ENCODE measurements around the gene HIBADH. TPM values are rescaled to one million over a fixed set of nuclear protein-coding genes. Genes with fewer than 3 reads are reported as not detected.

The HIBADH gene
- total and polyA plus RNA-seq, 2 of the 4 experiments (the other 2 are of a cell fraction): 36.6 to 52.5 TPM

GRCh38 chr7:27640884-27641574 is 21.7 kb downstream of the HIBADH start (continued):
- TF ChIP-seq MAFK (IDR thresholded peaks at IDR 0.05; ENCODE audit: low read depth, low read length): no peak

GRCh38 chr7:27639851-27640250 is 22.8 kb downstream of the HIBADH start:
- Histone ChIP-seq H2BK5ac (ENCODE audit: low read depth, low read length, poor library complexity, severe bottlenecking) (no peak overlapping the region), H2AK5ac (ENCODE audit: low read depth, low read length) (no peak overlapping the region), H3K56ac (ENCODE audit: extremely low read depth, insufficient read depth, low read length) (no peak overlapping the region), H3K4me3 (ENCODE audit: insufficient read depth, low read depth, low read length) (no peak overlapping the region), H3K4me1 (ENCODE audit: control insufficient read depth, insufficient read depth, low read length) (peaks cover 3% of the 10 kb centered on the region), H4K91ac (ENCODE audit: insufficient read depth, low read depth, low read length) (no peak overlapping the region), H3K9me1 (ENCODE audit: insufficient read depth, low read length) (peaks cover 3% of the 10 kb centered on the region; the same call in 1 of the 2 replicates), H3K36me3 (ENCODE audit: control insufficient read depth, insufficient read depth, low read length) (0 out of 2 replicates have a peak, but pooled peaks cover 2% of the 10 kb centered on the region), H3K4me2 (ENCODE audit: low read depth, low read length) (no peak overlapping the region), H3K4ac (ENCODE audit: low read depth, low read length) (no peak overlapping the region), H2AFZ (replicated peaks; ENCODE audit: low read length, poor library complexity) (no peak overlapping the region), H3K14ac (replicated peaks; ENCODE audit: low read depth, low read length) (no peak overlapping the region), H2BK20ac (ENCODE audit: low read depth, low read length) (no peak overlapping the region), H3K27me3 (ENCODE audit: control insufficient read depth, insufficient read depth, low read length) (no peaks in the 10 kb centered on the region), H4K8ac (ENCODE audit: low read depth in 2 of 2, low read length in 2 of 2) (no peak overlapping the region), H3K9me3 (ENCODE audit: control insufficient read depth, insufficient read depth, low read length) (no peaks in the 10 kb centered on the region), H3K18ac (ENCODE audit: low read depth, low read length) (no peak overlapping the region), H2AK9ac (replicated peaks; ENCODE audit: low read depth, low read length, poor library complexity) (no peak overlapping the region), H2BK120ac (ENCODE audit: low read depth, low read length) (no peak overlapping the region), H4K5ac (ENCODE audit: low read depth, low read length) (no peak overlapping the region), H3K27ac (ENCODE audit: insufficient read depth, low read length) (no peak overlapping the region), H2BK15ac (ENCODE audit: low read depth, low read length) (no peak overlapping the region), H3K23ac (ENCODE audit: low read depth, low read length) (no peak overlapping the region), H3K79me1 (ENCODE audit: low read depth in 1 of 2, low read length in 2 of 2) (peaks cover 15 to 23% of the 10 kb centered on the region in 2 experiments; a peak in 2 of 4 replicates), H4K20me1 (ENCODE audit: insufficient read depth, low read length) (no peaks in the 10 kb centered on the region), H3K9ac (ENCODE audit: low read depth, low read length) (no peak overlapping the region)
- intact Hi-C loops (cut with micrococcal nuclease) (no loop called here), dilution Hi-C loops (cut with HindIII; ENCODE audit: low sequenced_read_pairs, unreplicated experiment) (no loop called here), in situ Hi-C loops (cut with MboI; ENCODE audit: low sequenced_read_pairs) (no loop called here)
- ChIA-PET POLR2A (ENCODE audit: unreplicated experiment) (no interaction called here), CTCF (interaction anchor here (0.6 kb wide), 1 partner anchor 35 kb away, joined by 3 read pairs; no protein-coding TSS in a partner anchor)
- TF ChIP-seq FOS (IDR thresholded peaks at IDR 0.05; ENCODE audit: low read depth, low read length): no peak
- TF ChIP-seq NFE2L2 (IDR thresholded peaks at IDR 0.05; ENCODE audit: low read depth, low read length): no peak
- TF ChIP-seq MAFK (IDR thresholded peaks at IDR 0.05; ENCODE audit: low read depth, low read length): no peak
- no peak for TF ChIP-seq CTCF (conservative IDR thresholded peaks at IDR 0.05; ENCODE audit: low read depth, low read length)
- TF ChIP-seq CEBPB (IDR thresholded peaks at IDR 0.05; ENCODE audit: low read depth, low read length): no peak
- TF ChIP-seq POLR2A (IDR thresholded peaks at IDR 0.05; ENCODE audit: low read depth, low read length): no peak
- TF ChIP-seq MXI1 (IDR thresholded peaks at IDR 0.05; ENCODE audit: borderline replicate concordance, low read depth, low read length): no peak
- no peak for TF ChIP-seq CHD1 (IDR thresholded peaks at IDR 0.05; ENCODE audit: low read depth, low read length)
- TF ChIP-seq, protein P1, sequence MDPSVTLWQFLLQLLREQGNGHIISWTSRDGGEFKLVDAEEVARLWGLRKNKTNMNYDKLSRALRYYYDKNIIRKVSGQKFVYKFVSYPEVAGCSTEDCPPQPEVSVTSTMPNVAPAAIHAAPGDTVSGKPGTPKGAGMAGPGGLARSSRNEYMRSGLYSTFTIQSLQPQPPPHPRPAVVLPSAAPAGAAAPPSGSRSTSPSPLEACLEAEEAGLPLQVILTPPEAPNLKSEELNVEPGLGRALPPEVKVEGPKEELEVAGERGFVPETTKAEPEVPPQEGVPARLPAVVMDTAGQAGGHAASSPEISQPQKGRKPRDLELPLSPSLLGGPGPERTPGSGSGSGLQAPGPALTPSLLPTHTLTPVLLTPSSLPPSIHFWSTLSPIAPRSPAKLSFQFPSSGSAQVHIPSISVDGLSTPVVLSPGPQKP (IDR thresholded peaks at IDR 0.05; ENCODE audit: borderline replicate concordance, low read depth, low read length): no peak
- no peak for TF ChIP-seq BHLHE40 (IDR thresholded peaks at IDR 0.05; ENCODE audit: low read depth, low read length)
- no peak for TF ChIP-seq USF2 (IDR thresholded peaks at IDR 0.05; ENCODE audit: low read depth, low read length)
- WGBS, 2 experiments (ENCODE audit: extremely low coverage in 2 of 2, insufficient read length in 1 of 2): no CpG with 5 or more reads among the region's 6 CpGs
- BruUV-seq (replicated peaks): no TSS peak
- no peak for DNase-seq
- no peak for ATAC-seq (ENCODE audit: low read depth)

Measured in IMR-90 (cell line).